Activated naive CD8-positive, alpha-beta T cell treated with anti-CD3 and anti-CD28 coated beads for 36 hours (primary cell): Measurements from ENCODE around the gene CCNB2. TPM values are rescaled to one million over a fixed set of nuclear protein-coding genes. Genes with fewer than 3 reads are reported as not detected.
"Not testable (repeated sequence)": the region's sequence is repeated elsewhere in the genome, so short reads cannot be mapped to it uniquely, and the experiment has no call there.

Experiments used
- DNase-seq: peaks from one replicate; pipeline ENCODE4 v3.0.0; 2021
- H3K27ac Mint-ChIP-seq: one replicate; pipeline ENCODE4 v1.8.0; 2022; ENCODE audit warnings: mild to moderate bottlenecking, moderate library complexity, mixed read lengths
- H3K27me3 Mint-ChIP-seq: one replicate; pipeline ENCODE4 v1.8.0; 2022; ENCODE audit warnings: mild to moderate bottlenecking, mixed read lengths
- H3K36me3 Mint-ChIP-seq: one replicate; pipeline ENCODE4 v1.8.0; 2021; ENCODE audit warnings: mild to moderate bottlenecking, mixed read lengths
- H3K4me1 Mint-ChIP-seq: one replicate; pipeline ENCODE4 v1.8.0; 2021; ENCODE audit warnings: mixed read lengths
- H3K4me3 Mint-ChIP-seq: one replicate; pipeline ENCODE4 v1.8.0; 2022; ENCODE audit warnings: mild to moderate bottlenecking, moderate library complexity, mixed read lengths
- H3K9me3 Mint-ChIP-seq: one replicate; pipeline ENCODE4 v1.8.0; 2022; ENCODE audit warnings: mixed read lengths
- total RNA-seq, 2 experiments: library from RNA; stranded (reverse); gene quantifications; one replicate each; pipeline ENCODE4 v1.2.3, GENCODE V29; 2021

Gene CCNB2
- total RNA-seq, 2 experiments from 2014 or later = 56.3 to 58.7 TPM

GRCh38 chr15:59119625-59120024, 14.7 kb downstream of the CCNB2 start:
- peaks cover 44% of the 10 kb centered on the region for H3K36me3 Mint-ChIP-seq

DNA sequence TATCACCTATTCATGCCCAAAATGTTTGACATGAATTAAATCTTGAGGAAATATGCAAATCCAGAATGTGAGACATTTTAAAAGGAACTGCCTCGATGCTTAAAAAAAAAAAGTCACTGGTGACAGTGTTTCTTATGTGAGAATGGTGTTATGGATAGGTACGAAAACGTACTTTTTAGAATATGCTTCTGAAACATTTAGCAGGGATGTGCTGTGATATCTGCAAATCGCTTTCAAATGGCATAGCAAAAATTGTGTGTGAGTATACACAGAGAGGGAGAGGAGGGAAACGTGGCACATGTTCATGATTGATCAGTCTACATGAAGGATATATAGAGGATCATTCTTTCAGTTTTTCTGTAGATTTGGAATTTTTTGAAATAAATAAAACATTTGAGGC, 16.0 kb downstream of the CCNB2 start:
- Mint-ChIP-seq H3K9me3 (no peaks in the 10 kb centered on the region), H3K4me1 (no peaks in the 10 kb centered on the region), H3K4me3 (no peak overlapping the region), H3K36me3 (peaks cover 42% of the 10 kb centered on the region), H3K27me3 (no peaks in the 10 kb centered on the region), H3K27ac (no peak overlapping the region)
- no peak for DNase-seq

More at GRCh38 chr15:59119625-59120024, 14.7 kb downstream of the CCNB2 start:
- Mint-ChIP-seq H3K27ac (no peak overlapping the region), H3K9me3 (no peaks in the 10 kb centered on the region), H3K4me3 (no peak overlapping the region), H3K4me1 (no peaks in the 10 kb centered on the region), H3K27me3 (no peaks in the 10 kb centered on the region)
- DNase-seq = no peak

- no peak overlapping the region for H3K27ac Mint-ChIP-seq
- H3K27me3 Mint-ChIP-seq = no peaks in the 10 kb centered on the region
- H3K4me3 Mint-ChIP-seq = no peak overlapping the region
- H3K36me3 Mint-ChIP-seq = peaks cover 49% of the 10 kb centered on the region
- H3K9me3 Mint-ChIP-seq = peaks cover 7% of the 10 kb centered on the region
- no peaks in the 10 kb centered on the region for H3K4me1 Mint-ChIP-seq
- DNase-seq = no peak
These were observed 19.3 kb downstream of the CCNB2 start for GRCh38 chr15:59124261-59124660.

GRCh38 chr15:59125683-59126082, 20.7 kb downstream of the CCNB2 start:
- H3K27me3 Mint-ChIP-seq, H3K4me3 Mint-ChIP-seq, H3K27ac Mint-ChIP-seq, DNase-seq, H3K4me1 Mint-ChIP-seq: not testable (repeated sequence)
- H3K9me3 Mint-ChIP-seq = peaks cover 17% of the 10 kb centered on the region
- peaks cover 60% of the 10 kb centered on the region for H3K36me3 Mint-ChIP-seq

GRCh38 chr15:59127255-59127654, 22.3 kb downstream of the CCNB2 start:
- not testable (repeated sequence) for H3K4me3 Mint-ChIP-seq, DNase-seq, H3K4me1 Mint-ChIP-seq, H3K27me3 Mint-ChIP-seq, H3K27ac Mint-ChIP-seq
- Mint-ChIP-seq H3K9me3 (peaks cover 17% of the 10 kb centered on the region), H3K36me3 (peaks cover 68% of the 10 kb centered on the region)

DNA sequence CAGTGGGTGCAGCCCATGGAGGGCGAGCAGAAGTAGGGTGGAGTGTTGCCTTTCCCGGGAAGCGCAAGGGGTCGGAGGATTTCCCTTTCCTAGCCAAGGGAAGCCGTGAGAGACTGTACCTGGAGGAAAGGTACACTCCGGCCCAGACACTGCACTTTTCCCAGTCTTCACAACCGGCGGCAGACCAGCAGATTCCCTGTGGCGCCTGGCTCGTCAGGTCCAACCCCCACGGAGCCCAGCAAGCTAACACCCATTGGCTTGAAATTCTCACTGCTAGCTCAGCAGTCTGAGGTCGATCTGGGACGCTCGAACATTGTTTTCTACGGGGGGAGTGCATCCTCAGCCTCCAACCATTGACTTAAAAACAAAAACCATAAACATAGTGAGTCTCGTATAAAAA, 26.5 kb downstream of the CCNB2 start:
- no peaks in the 10 kb centered on the region for H3K4me1 Mint-ChIP-seq
- H3K27ac Mint-ChIP-seq = no peak overlapping the region
- no peak for DNase-seq
- H3K27me3 Mint-ChIP-seq = no peaks in the 10 kb centered on the region
- peaks cover 54% of the 10 kb centered on the region for H3K36me3 Mint-ChIP-seq
- no peak overlapping the region for H3K4me3 Mint-ChIP-seq
- H3K9me3 Mint-ChIP-seq = peaks cover 15% of the 10 kb centered on the region

DNA sequence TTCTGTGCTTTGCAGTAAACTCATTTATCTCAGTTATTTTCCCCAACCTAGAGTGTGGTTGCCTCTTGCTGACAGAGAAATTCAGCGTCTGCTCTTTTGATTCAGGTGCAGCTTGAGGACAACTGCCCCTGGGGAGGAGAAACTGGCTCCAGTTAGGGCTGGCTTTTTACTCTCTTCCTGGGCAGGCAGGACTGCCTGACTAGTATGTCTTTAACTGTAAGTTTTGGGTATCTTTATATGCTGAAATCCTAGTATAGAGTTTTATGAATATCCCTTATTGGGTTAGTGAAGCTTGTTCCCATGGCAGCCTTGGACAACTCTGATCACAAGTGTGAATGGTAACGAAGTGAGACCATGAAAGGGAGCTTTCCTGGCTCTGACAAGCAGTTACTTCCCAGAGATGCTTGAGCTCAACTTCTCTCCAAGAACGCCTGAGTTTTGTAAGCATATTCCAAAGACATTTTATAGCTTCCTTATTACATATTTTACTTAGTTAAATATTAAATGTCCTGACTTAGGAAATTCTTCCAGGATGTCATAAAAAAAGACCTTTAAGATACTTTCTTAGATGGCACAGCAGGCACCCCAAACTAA, 27.1 kb downstream of the CCNB2 start:
- Mint-ChIP-seq H3K9me3 (peaks cover 15% of the 10 kb centered on the region), H3K27ac (no peak overlapping the region), H3K36me3 (peaks cover 49% of the 10 kb centered on the region), H3K27me3 (no peaks in the 10 kb centered on the region), H3K4me1 (peaks cover under 1% of the 10 kb centered on the region), H3K4me3 (no peak overlapping the region)
- DNase-seq = no peak

DNA sequence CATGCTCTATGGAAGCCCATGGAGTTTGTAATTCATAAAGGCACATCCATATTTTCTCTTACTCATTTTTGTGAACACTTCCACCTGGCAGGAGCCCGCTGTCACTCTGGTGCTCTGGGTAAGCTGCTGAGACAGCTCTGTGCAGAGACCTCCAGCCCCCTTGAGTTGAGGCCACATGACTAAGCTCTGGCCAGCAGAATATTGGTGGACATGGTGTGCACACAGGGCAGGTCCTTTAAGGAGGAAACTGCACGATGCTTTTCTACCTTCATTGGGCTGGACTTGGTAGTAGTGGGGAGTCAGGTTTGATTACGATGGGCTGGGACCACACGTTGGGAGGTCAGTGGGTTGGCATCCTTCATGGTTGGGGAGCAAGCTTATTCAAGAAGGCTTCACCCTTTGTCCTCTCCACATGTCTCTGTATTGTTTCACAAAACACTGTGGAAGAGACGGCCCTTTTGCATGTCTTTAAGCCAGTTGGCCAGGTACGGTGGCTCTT, 29.0 kb downstream of the CCNB2 start:
- DNase-seq = no peak
- Mint-ChIP-seq H3K27ac (no peak overlapping the region), H3K27me3 (no peaks in the 10 kb centered on the region), H3K9me3 (peaks cover 11% of the 10 kb centered on the region), H3K4me3 (no peak overlapping the region), H3K36me3 (peaks cover 34% of the 10 kb centered on the region), H3K4me1 (peaks cover 19% of the 10 kb centered on the region)

- H3K9me3 Mint-ChIP-seq = no peaks in the 10 kb centered on the region
- peaks cover 18% of the 10 kb centered on the region for H3K36me3 Mint-ChIP-seq
- DNase-seq = peak; percentile 35
- H3K27me3 Mint-ChIP-seq = no peaks in the 10 kb centered on the region
- H3K27ac Mint-ChIP-seq = peak overlapping the region; percentile 49
- H3K4me1 Mint-ChIP-seq = peaks cover 22% of the 10 kb centered on the region
- H3K4me3 Mint-ChIP-seq = no peak overlapping the region
These were observed 32.6 kb downstream of the CCNB2 start for GRCh38 chr15:59137566-59137965.

- Mint-ChIP-seq H3K4me1 (peaks cover 22% of the 10 kb centered on the region), H3K27ac (no peak overlapping the region)
These were observed 33.3 kb downstream of the CCNB2 start for GRCh38 chr15:59138243-59138642.

DNA sequence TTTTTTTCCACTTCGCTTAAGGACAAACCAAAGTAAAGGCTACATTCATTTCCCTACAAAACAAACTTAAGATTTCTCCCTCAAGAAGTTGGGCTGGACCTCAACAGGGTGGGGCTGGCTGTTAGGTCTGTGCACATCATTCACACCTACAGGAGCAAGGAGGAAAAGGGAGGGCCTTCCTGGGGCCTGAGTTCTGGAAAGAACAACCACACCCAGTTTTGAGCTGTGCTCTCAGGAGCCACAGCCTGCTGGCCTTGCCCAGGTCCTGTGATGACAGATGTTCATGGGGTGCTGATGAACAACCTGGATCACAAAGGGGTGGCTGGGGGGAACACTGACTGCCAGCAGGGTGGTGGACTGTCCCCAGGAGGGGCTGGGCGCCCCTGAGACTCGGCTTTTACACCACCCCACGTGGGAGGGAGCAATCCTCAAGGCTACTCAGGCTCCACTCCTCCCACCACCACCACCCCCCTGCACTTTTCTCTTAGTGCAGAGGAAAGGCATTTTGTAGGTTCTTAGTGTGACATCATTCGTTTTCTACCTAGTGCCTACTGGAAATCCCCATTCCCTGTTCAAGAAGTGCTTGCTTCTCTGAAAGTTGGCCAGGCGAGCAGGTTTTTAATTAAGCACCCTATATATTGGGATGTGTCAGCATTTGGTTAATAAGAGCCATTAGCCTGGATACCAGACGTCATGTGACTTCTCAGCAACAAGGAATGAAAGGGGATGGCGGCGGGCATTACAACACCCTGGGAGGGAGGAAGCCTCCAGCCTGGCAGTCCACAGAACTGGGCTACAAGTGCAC, 35.7 kb downstream of the CCNB2 start:
- H3K4me3 Mint-ChIP-seq = no peak overlapping the region
- no peaks in the 10 kb centered on the region for H3K27me3 Mint-ChIP-seq
- H3K9me3 Mint-ChIP-seq = no peaks in the 10 kb centered on the region
- H3K36me3 Mint-ChIP-seq = peaks cover 11% of the 10 kb centered on the region
- H3K27ac Mint-ChIP-seq = no peak overlapping the region
- DNase-seq = no peak
- H3K4me1 Mint-ChIP-seq = peaks cover 22% of the 10 kb centered on the region

More at GRCh38 chr15:59138243-59138642, 33.3 kb downstream of the CCNB2 start:
- DNase-seq = peak; percentile 62
- no peaks in the 10 kb centered on the region for H3K9me3 Mint-ChIP-seq
- H3K27me3 Mint-ChIP-seq = no peaks in the 10 kb centered on the region
- peaks cover 15% of the 10 kb centered on the region for H3K36me3 Mint-ChIP-seq
- H3K4me3 Mint-ChIP-seq = no peak overlapping the region

GRCh38 chr15:59143281-59143680, 38.3 kb downstream of the CCNB2 start:
- Mint-ChIP-seq H3K36me3 (peaks cover 9% of the 10 kb centered on the region), H3K27me3 (no peaks in the 10 kb centered on the region)

DNA sequence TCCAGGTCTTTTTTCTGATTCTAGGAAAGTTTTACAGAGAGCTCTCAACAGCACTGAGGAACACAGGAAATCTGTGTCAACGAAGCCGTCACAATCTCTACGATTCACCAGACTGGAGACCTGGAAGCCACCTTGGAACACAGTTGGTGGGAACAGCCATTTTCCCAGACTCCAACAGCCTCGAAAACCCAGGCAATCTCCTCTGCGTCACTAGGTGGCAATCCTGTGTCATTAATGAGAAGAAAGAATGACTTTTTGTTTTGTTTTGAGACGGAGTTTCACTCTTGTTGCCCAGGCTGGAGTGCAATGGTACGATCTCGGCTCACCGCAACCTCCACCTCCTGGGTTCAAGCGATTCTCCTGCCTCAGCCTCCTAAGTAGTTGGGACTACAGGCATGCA, 39.6 kb downstream of the CCNB2 start:
- not testable (repeated sequence) for DNase-seq, H3K9me3 Mint-ChIP-seq, H3K4me1 Mint-ChIP-seq, H3K36me3 Mint-ChIP-seq, H3K27me3 Mint-ChIP-seq, H3K27ac Mint-ChIP-seq, H3K4me3 Mint-ChIP-seq

More at GRCh38 chr15:59143281-59143680, 38.3 kb downstream of the CCNB2 start:
- Mint-ChIP-seq H3K27ac (no peak overlapping the region), H3K4me1 (peaks cover 9% of the 10 kb centered on the region), H3K4me3 (no peak overlapping the region), H3K9me3 (no peaks in the 10 kb centered on the region)
- no peak for DNase-seq

DNA sequence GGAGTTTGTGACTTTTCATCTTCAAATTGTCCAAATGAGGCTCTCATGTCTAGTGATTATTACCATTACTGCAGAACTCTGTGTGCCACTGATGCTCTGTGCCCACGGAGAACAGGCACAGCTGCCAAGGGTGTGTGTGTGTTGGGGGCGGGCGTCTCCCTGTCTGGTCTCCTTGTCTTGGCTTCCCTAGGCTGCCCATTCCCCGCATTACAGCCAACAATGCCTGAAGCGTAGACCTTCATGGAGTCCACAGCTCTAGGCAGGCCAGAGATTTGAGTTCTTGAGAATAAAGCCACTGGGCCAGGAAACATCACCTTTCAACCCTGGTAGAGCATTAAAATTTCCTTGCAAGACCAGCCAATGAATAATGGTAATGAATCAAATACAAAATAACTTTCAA, 42.7 kb downstream of the CCNB2 start:
- H3K4me3 Mint-ChIP-seq = no peak overlapping the region
- no peaks in the 10 kb centered on the region for H3K36me3 Mint-ChIP-seq
- no peaks in the 10 kb centered on the region for H3K27me3 Mint-ChIP-seq
- H3K27ac Mint-ChIP-seq = no peak overlapping the region
- DNase-seq = no peak
- H3K4me1 Mint-ChIP-seq = no peaks in the 10 kb centered on the region
- no peaks in the 10 kb centered on the region for H3K9me3 Mint-ChIP-seq

- no peak overlapping the region for H3K4me3 Mint-ChIP-seq
- no peaks in the 10 kb centered on the region for H3K4me1 Mint-ChIP-seq
- DNase-seq = no peak
- H3K27ac Mint-ChIP-seq = no peak overlapping the region
- no peaks in the 10 kb centered on the region for H3K9me3 Mint-ChIP-seq
- H3K36me3 Mint-ChIP-seq = no peaks in the 10 kb centered on the region
- no peaks in the 10 kb centered on the region for H3K27me3 Mint-ChIP-seq
These were observed 43.3 kb downstream of the CCNB2 start for GRCh38 chr15:59148153-59148833.
